Stomach (tissue), 4 donors: ENCODE results near the gene MAP3K2.

ENCODE experiments used
- CTCF ChIP-seq, 7 experiments: fragments of 450-650 bp in 4 of 7; fragments of 200-600 bp in 3 of 7; sonication (generic) in 3 of 7; IDR thresholded peaks; one replicate each; pipeline ENCODE4 v1.5.1; 2016 to 2019; ENCODE audit warnings: antibody characterized with exemption in 7 of 7, control low read depth in 2 of 7, mild to moderate bottlenecking in 1 of 7
- EP300 ChIP-seq: sonication (generic); formaldehyde crosslinking; IDR thresholded peaks from one replicate; pipeline ENCODE4 v1.6.1; 2017; ENCODE audit warnings: antibody characterized with exemption
- POLR2A ChIP-seq, 4 donors: fragments of 450-650 bp; IDR thresholded peaks; one replicate each; pipeline ENCODE4 v1.6.1; 2016; ENCODE audit warnings: antibody characterized with exemption in 4 of 4, control low read depth in 2 of 4, mild to moderate bottlenecking in 1 of 4, moderate library complexity in 1 of 4
- POLR2AphosphoS5 ChIP-seq, 3 donors: sonication (generic); formaldehyde crosslinking; IDR thresholded peaks; one replicate each; pipeline ENCODE4 v1.6.1; 2016; ENCODE audit warnings: antibody characterized with exemption in 3 of 3

- TF ChIP-seq POLR2AphosphoS5 (IDR thresholded peaks at IDR 0.05): no peak
- TF ChIP-seq CTCF (IDR thresholded peaks at IDR 0.05): no peak
- no peak for TF ChIP-seq POLR2A (IDR thresholded peaks at IDR 0.05)
- no peak for TF ChIP-seq EP300
Observed at GRCh38 chr2:127428057-127428814, 40.5 kb upstream of the MAP3K2 start.
